Renal cortical epithelial cell (primary cell): ENCODE results near the gene SLC28A1. TPM values are rescaled to one million over a fixed set of nuclear protein-coding genes. Genes with fewer than 3 reads are reported as not detected.
"Not testable (repeated sequence)": the region's sequence is repeated elsewhere in the genome, so short reads cannot be mapped to it uniquely, and the experiment has no call there.

Experiments
- DNase-seq: peaks from one replicate; pipeline ENCODE4 v3.0.0-alpha.2; 2011; ENCODE audit warnings: low read depth
- total RNA-seq: library from RNA; depleted of rRNA; stranded (reverse); fragments of >200 nt; gene quantifications from 2 replicates; pipeline ENCODE4 v1.2.3, GENCODE V29; 2014

SLC28A1 gene
- total RNA-seq, 1 donor from 2014 or later = 0.15 TPM

DNA sequence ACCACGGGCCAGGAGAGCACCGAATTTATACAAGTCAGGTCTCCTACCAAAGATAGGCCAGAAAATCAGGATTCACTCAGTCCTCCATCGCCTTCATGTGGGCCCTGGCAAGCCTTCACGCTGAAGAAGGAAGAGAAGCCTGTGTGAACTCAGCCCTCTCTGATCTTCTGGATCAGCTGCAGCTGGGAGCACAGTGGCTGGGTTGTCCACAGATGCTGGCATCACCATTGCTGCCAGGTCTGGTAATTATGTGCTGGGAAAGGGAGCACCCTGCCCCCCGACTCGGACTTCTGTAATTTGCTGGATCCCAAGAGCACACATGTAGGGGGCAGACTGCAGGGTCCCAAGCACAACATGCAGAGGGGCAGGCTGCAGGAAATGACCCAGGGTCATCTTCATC, 84.8 kb downstream of the SLC28A1 start:
- DNase-seq = no peak

DNA sequence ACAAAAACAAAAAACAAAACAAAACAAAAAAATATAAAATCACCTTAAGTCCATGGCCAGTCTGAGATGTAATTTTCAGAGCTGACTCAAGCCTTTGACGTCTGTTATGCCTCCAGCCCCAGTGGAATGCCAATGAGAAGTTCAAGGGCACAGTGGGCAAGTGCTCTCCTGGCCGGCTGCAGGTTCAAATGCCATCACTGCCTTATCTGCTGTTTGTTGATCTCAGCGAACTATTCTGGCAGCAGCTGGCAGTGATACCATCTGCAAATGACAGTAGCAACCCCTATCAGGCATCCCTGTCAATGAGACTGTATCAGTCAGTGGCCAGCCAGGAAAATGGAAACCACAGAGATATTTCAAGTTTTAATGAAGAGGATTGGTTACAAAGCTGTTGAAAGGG, 86.4 kb downstream of the SLC28A1 start:
- no peak for DNase-seq

DNA sequence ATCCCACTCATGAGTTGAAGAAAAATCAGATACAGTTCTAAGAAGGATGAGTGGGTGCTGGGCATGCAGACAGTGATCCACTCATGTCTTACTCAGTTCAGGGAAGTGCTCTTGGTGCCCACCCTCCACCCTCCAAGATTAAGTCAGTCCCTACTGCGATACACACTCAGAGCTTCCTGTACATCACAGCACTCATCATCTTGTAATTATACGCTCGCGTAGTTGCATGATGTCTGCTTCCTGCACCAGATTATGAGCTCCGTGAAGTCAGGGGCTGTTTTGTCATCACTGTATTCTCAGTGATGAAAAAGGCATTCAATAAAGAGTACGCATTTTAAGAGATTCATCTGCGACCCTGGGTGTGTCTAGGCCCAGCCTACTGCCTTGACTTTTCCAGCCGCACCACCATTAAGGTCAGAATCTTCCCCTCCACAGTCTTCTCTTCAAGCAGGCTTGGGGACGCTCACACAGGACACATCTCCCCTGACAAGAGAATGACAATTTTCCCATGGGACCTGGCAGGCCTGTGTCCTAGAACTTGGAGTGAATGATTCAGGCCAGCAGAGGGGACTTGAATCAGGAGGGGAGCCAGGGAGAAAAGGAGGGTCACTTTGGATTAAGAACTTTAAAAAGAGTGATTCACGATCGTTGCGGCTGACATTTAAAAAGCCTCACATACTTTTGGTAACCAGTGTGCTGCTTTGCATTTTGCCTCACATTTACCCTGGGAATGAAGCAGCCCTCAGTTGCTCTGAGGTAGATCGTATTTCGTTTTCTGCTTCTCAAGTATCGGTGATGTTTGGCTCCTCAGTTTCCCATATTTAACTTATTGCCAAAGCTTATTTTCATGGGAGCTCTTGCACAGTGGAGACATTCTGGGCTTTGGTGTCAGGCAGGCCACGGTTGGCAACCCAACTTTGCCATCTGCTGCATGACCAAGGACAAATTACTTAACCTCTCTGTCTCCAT, 89.3 kb downstream of the SLC28A1 start:
- DNase-seq = no peak

DNA sequence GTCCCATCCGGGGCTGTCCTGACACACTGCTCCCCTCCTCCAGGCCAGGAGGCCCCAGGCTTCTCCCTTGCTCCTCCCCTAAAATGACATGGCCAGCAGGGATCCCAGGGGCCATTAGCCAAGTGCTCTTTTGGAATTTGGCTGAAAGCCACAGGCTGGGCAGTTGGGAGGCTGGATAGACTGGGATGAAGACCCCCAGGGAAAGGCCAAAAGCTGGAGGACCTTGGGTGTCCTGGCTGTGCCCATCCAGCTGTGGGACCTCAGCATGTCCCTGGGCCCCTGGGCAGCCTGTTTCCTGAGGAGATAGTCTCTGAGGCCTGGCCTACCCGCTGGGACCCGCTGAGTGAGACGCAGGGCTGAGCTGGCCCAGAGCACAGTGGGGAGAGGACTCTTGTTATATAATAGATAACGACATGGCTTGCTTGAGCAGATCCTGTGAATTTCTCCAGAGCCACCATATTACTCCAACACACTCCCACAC, 91.4 kb downstream of the SLC28A1 start:
- DNase-seq = no peak

DNA sequence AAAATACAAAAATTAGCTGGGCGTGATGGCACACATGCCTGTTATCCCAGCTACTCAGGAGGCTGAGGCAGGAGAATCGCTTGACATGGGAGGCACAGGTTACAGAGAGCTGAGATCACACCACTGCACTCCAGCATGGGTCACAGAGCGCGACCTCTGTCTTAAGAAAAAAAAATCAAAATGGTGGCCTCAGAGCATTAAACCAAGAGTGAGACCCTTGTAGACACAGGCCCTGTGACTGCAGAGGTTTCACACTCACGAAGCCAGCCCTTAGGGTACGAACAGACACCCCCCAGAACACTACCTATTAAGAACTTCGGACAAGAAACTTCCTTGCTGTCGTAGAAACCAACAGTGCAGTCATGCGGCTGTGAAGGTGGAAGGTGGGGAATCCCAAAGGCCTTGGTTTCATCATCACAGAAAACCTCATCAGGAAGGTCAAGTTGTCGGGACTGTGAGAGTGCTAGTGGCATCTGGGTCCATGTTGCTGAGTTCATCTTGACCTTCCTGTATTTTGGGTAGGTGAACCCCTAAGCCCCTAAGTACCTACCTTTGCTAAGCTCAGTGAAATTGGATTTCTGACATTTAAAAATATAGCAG, 92.4 kb downstream of the SLC28A1 start:
- DNase-seq = peak; percentile 46

DNA sequence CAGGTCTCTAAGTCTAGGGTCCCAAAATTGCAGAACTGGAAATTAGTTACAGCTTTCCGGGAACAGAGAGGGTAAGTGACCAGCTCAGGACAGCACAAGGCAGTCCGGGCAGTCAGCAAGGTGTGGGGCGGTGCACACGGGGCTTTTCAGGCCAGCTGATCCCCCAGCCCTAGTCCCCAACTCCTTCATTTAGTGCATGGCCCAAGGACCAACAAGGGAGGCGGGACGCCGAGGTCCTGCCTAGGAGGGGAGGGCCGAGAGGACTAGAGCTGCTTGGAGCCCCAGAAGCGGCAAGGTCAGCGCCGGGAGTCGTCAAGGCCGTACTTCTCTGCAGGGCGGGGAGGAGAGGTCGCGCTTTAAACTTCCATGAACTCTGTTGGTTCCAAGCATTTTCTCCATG, 95.2 kb downstream of the SLC28A1 start:
- DNase-seq = no peak

DNA sequence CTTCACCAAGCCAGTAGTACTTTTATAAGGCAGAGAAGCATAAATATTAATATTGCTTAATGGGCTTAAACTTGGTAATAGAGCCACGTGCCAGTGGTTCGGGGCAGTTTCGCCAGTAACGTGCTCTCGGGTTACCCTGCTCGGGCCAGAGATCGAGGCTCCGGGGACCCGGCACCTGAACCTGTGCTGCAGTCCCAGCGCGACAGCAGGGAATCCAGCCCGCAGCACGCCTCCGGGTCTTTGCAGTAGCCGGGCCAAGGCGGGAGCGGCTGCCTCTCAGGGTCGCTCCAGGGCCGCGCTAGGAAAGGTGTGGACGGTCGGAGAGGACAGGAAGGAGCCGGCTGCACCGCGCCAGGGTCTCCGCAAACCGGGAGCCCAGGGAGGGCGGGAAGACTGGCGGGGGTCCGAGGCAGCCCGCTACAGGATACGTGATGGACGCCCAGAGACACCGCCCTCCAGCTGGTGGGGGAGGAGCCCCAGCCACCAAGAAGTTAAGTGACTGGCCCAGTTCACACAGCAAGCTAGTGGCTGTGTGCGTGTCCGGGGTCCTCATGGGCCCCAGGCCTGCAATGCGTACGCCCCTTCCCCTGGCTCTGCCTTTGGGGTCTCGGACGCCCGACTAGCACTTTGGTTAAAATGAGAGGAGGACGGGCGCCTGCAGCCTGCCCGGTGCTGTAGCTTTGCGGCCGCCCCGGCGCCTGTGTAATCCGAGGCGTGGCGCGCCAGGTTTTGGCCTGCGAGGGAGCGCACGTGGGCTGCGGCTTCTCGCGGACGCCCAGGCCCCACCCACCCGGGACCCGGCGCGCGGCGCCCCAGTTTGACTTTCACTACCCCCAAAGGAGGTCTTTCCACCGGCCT, 96.0 kb downstream of the SLC28A1 start:
- peak; percentile 53 for DNase-seq

DNA sequence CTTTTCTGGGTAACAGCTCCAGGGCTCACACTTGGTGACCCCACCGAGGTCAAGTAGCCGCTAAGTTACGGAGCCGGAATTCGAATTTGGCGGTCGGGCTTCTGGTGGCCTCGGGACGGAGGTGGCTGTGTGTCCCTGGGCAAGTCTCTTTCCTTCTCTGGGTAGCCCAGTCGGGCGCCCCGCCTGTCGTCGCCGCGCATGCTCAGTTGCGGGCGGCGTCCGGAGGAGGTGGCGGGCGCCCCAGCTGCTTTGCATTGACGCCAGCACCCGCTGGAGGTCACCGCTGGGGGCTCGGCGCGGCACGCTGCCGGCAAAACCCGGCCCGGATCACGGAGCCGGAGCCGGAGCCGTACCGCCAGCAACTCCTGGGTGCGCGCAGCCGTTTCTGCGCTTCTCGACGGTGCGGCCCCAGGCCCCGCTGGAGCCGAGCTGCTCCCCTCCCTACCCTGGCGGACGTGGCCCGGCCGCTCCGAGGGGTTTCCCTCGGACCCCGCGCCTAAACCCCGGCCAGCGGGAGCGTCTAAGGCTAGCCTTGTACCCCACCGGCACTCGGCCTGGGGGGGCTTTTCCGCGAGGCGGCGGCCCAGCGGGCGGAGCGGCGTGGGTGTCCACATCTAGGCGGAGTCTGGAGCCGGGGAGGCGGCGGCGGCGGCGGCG, 96.7 kb downstream of the SLC28A1 start:
- DNase-seq = peak; percentile 81

DNA sequence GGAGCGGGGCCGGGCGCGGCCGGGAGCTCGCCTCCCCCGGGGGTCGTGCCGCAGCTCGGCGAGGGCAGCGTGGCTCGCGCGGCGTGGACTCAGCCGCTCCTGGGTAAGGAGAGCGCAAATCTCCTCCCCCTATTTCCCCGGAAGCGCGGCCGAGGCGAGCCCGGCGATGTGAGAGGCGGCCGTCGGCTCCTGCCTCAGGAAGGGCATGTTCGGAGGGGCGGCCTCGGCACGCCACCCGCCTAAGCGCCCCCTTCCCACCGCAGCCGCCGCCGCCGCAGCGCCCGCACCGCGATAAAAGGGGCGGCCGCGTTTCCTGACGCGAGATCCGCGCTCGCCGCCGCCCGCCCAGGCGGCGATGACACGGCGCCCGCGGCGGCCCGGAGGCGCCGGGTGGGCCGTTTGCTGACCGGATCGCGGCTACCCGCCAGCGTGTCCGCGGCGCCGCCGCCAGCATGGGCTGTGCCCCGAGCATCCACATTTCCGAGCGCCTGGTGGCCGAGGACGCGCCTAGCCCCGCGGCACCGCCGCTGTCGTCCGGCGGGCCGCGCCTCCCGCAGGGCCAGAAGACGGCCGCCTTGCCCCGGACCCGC, 97.3 kb downstream of the SLC28A1 start, which contains the start of gene PDE8A:
PDE8A (plus strand) TSS at position 146 of the 590 bp plus-strand sequence; CDS start at position 453, 307 bp downstream.
- DNase-seq = no peak

DNA sequence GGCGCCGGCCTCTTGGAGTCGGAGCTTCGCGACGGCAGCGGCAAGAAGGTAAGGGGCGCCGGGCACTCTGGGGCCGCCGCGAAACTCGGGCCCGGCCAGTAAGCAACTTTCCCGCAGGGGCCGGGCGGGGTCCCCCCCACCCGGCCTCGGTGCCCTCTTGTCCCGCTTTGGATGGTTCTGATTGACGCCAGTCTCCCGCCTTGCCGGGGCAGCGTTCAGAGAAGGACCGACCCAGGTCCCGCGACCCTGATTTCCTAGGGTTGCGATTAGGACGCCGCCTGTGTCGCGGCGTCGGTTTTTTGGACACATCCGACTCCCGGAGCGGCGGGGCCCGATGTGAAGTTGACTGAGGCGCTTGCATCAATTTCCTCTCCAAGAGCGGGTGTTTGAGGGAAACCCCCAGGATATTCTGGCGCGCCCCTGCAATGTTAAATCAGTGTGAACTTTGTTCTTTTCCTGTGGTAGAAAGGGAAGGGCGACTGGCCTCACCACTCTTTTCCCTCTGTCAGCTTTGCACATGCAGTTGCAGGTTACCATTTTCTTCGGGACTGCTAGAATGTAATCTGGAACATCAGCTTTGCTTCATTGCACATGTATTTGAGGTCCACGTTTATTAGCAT, 97.9 kb downstream of the SLC28A1 start:
- peak; percentile 43 for DNase-seq

DNA sequence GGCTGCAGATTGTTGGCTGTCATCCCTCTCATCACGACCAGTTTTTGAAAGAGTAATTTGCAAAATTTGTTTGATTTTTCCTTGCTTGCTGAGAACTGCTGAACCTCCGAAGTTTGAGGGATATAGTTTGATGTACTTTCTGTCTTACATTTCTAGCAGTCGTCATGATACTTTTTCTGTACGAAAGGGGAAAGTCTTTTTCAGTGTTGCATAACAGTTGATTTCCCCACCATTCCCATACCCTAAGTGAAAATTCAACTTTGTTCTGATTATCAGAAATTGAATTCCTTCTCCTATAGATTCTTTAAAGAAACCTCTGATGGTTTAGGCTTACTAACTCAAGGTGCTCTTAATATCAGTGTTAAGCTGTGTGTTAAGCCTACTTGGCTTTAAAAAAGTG, 98.8 kb downstream of the SLC28A1 start:
- no peak for DNase-seq

DNA sequence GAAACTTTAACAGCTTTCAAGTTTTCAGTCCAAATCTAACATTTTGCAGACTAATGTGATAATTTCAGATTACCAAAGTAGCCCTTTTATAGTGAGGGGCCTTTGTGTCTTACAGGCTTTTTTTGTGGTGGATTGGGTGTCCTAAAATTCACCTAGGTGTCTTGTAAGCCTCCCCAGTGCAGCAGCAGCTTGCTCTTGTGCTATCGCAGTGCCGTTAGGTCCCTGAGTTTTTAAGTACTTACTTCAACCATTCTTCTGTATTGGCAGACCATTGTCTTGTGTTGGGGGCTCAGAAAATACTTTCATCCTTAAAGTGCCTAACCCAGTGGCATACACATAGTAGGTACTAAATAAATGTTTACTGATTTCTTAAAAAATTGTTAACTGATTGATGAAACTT, 99.2 kb downstream of the SLC28A1 start:
- DNase-seq = no peak

DNA sequence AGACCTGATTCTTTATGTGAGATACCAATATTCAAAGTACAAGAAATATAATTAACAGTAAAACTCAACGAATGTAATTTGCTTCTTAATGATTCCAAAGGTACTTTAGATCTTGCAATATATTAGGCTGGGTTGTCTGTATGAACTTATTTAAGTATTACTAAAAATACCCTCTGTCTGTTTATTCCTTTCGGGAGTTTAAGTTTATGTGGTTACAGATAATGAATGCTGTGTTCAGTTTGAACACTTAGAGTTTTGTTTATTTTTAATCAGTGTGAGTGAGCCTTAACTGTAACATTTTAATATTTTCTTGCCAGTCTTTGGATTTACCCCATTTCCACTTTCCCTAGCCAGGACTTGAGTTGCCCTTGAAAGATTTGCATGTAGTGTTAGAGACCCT, 100.7 kb downstream of the SLC28A1 start:
- no peak for DNase-seq

DNA sequence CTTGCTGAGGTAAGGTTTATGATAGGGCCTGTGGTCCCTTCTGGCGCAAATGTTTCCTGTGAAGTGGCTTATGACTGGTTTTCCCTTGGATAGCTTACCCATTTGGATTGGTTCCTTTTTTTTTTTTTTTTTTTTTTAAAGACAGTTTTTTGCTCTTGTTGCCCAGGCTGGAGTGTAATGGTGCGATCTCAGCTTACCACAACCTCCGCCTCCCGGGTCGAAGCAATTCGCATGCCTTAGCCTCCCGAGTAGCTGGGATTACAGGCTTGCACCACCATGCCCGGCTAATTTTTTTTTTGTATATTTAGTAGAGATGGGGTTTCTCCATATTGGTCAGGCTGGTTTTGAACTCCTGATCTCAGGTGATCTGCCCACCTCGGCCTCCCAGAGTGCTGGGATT, 102.9 kb downstream of the SLC28A1 start:
- DNase-seq = not testable (repeated sequence)

DNA sequence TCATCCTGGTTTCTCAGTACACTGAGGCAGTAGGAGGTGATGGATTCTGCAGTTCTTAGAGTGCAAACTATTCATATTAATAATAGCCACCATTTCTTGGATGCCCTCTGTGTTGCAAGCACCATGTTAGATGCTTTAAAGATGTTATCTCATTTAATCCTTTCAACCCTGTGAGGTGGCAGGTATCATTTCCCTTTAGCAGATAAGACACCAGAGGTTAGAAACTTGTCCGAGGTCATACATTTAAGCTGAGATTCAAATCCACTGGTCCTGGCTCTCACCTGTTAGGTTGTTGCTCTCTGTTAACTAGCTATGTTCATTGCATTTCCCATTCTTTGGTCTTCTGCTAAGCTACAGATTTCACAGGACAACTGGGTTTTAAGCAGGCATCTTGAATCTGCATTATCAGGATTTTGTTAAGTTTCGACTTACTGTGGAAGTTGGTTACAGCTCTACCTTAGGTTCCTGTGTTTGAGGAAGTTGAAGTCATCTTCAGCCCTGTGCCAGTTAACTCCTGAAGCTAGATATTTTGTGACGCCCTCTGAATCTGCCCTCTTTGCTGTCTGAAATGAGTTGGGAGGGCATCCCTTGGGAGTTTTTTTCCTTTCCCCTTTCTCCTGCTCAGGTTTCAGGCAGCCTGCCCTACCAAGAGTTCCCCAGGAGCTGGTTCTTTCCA, 103.6 kb downstream of the SLC28A1 start:
- DNase-seq = no peak

DNA sequence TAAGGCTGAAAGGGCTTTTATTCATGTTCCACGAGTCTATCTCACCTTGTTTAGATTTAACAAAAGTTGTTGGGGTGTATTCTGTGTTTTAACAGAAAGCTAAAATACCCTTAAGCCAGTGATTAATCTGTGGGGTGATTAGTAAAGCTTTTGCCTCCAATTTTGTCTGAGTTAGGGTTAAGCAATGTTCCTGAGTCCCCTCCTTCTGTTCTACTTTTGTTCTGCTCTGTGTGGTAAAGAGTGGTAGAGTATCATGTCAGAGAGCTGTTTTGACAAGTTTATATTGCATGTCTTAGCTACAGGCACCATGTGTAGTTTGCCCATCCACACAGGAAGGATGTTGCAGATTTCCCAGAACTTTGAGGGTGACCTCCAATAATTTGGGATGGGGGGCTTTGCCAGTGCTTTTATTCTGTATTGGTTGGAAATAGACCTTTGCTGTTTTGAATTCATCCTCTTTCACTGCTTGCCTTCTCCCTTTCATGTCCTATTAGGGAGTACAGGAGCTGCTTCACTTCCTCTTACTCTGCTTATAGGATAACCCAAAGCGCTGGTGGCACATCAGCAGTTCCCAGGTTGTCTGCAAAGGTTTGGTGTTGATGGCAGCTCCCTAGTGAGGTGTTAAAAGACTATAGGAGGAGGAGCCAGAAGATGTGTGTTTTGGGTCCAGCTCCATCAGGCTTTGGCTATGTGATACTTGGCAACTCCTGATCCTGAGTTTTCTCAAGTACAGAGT, 104.6 kb downstream of the SLC28A1 start:
- no peak for DNase-seq

DNA sequence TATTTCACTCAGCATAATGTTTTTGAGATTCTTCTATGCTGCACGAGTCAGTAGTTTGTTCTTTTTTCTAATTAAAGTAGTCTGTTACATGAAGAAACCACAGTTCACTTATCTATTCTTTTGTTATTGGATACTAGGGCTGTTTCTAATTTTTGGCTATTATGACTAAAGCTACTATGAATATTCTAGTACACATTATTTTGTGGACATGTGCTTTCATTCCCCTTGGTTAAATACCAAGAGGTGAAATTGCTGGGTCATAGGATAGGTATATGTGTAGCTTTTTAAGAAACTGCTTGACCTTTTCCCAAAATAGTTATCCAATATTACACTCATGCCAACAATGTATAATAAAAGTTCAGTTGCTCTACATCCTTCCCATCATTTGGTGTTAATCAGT, 106.0 kb downstream of the SLC28A1 start:
- no peak for DNase-seq

DNA sequence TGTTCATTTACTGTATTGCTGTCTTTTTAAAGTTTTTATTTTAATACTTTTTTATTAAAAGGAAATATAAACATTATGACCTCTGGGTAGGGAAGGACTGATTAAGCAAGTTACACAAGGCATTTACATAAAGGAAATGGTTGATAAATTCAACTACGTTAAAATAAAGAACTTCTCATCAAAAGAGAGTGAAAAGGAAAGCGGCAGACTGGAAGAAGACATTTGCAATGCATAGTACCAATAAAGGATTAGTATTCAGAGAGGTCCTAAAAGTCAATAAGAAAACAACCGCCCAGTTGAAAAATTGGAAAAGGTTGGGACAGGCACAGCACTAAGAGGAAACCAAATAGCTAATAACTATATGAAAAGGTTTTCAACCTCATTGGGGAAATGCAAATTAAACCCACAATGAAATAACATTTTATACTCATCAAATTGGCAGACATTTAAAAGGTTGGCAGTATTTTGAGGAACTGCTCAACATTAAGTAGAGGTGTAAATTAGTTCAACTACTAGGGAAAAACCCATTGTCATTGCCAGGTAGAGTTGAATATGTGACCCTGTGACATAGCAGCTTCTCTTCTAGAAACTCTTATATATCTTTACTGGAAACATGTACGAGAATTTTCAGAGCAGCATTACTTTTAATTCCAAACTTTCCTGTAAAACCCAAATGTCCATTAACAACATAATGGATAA, 106.7 kb downstream of the SLC28A1 start:
- no peak for DNase-seq
